ENCODE data around the gene TAF9.
A peak's percentile ranks its signal among the peaks of the same experiment; 100 is the strongest.
"Not testable (repeated sequence)": the region's sequence is repeated elsewhere in the genome, so short reads cannot be mapped to it uniquely, and the experiment has no call there.

Gene TAF9

GRCh38 chr5:69370335-69370734, 1.0 kb upstream of the TAF9 start:
- H3K9me3 ChIP-seq (ENCODE audit: control insufficient read depth, insufficient read depth, low read depth, low read length); CTCF ChIA-PET; H3K4me1 ChIP-seq (ENCODE audit: control insufficient read depth, insufficient read depth, low read length): not testable (repeated sequence)
- Histone ChIP-seq H3K4me3 (ENCODE audit: low read depth, low read length) (peak overlapping the region; percentile 66), H3K36me3 (ENCODE audit: control insufficient read depth in 2 of 2, insufficient read depth in 1 of 2, low read length in 2 of 2) (peaks cover 31 to 39% of the 10 kb centered on the region in 2 experiments), H3K27ac (ENCODE audit: extremely low read depth, low read depth, low read length) (peak overlapping the region; percentile 99; the same call in 1 of the 2 replicates)
- POLR2A ChIA-PET = interaction anchor here (0.7 to 0.9 kb wide), 4 partner anchors 11 to 136 kb away, joined by 3 to 6 read pairs (median 4); partner anchors contain the start of gene CDK7
- TF ChIP-seq ZFHX2 (tag by site-specific recombination; conservative IDR thresholded peaks at IDR 0.05) (peak; percentile 73), EGR2 (tag by site-specific recombination; IDR thresholded peaks at IDR 0.05; ENCODE audit: low read depth) (peak; percentile 43; the same call in 1 of the 2 replicates)

- H3K36me3 ChIP-seq (ENCODE audit: control insufficient read depth in 2 of 2, insufficient read depth in 1 of 2, low read length in 2 of 2) = peaks cover 24 to 32% of the 10 kb centered on the region in 2 experiments
- H3K4me3 ChIP-seq (ENCODE audit: low read depth, low read length) = peak overlapping the region; percentile 66
- no peaks in the 10 kb centered on the region for H3K4me1 ChIP-seq (ENCODE audit: control insufficient read depth, insufficient read depth, low read length)
- H3K9me3 ChIP-seq (ENCODE audit: control insufficient read depth, insufficient read depth, low read depth, low read length) = no peaks in the 10 kb centered on the region
- TF ChIP-seq EGR2 (tag by site-specific recombination; IDR thresholded peaks at IDR 0.05; ENCODE audit: low read depth) = peak; percentile 29; the same call in 1 of the 2 replicates
- TF ChIP-seq ZNF645 (tag by site-specific recombination; IDR thresholded peaks at IDR 0.05) = no peak
- peak; percentile 62 for TF ChIP-seq ZNF341 (tag by site-specific recombination; IDR thresholded peaks at IDR 0.05; ENCODE audit: low read depth)
- peak; percentile 29; the same call in 1 of the 2 replicates for TF ChIP-seq ZNF76 (tag by site-specific recombination; IDR thresholded peaks at IDR 0.05; ENCODE audit: borderline replicate concordance, low read depth)
- no peak for TF ChIP-seq ZNF24 (tag by site-specific recombination; IDR thresholded peaks at IDR 0.05)
- TF ChIP-seq ZBTB21 (tag by site-specific recombination; IDR thresholded peaks at IDR 0.05) = peak; percentile 12; the same call in 1 of the 2 replicates
- TF ChIP-seq YY1 (tag by site-specific recombination; IDR thresholded peaks at IDR 0.05) = peak; percentile 14; the same call in 1 of the 2 replicates
- peak; percentile 97 for TF ChIP-seq GLIS1 (tag by site-specific recombination; IDR thresholded peaks at IDR 0.05)
- TF ChIP-seq ZNF600 (tag by site-specific recombination; IDR thresholded peaks at IDR 0.05) = 0 out of 2 replicates have a peak, but pooled peaks have one; percentile 24
- TF ChIP-seq ZFHX2 (tag by site-specific recombination; conservative IDR thresholded peaks at IDR 0.05) = peak; percentile 31; the same call in 1 of the 2 replicates
- TF ChIP-seq ZNF701 (tag by site-specific recombination; IDR thresholded peaks at IDR 0.05) = no peak
- peak; percentile 75 for TF ChIP-seq ZNF398 (tag by site-specific recombination; IDR thresholded peaks at IDR 0.05)
- no peak for TF ChIP-seq ZNF133 (tag by site-specific recombination; IDR thresholded peaks at IDR 0.05)
- peak; percentile 11; the same call in 1 of the 2 replicates for TF ChIP-seq PRDM6 (tag by site-specific recombination; IDR thresholded peaks at IDR 0.05)
- CTCF ChIA-PET = no interaction called here
- POLR2A ChIA-PET = interaction anchor here (0.6 to 1.0 kb wide), 2 partner anchors 34 to 179 kb away, joined by 3 to 5 read pairs; partner anchors contain the start of gene CENPH
- H3K27ac ChIP-seq (ENCODE audit: extremely low read depth, low read depth, low read length) = peak overlapping the region; percentile 99
Observed at GRCh38 chr5:69368458-69369339, 621 bp downstream of the TAF9 start.

Measured in HEK293 (cell line).